Vagina (tissue), 2 donors: ENCODE data around the gene SLC46A3. TPM values are rescaled to one million over a fixed set of nuclear protein-coding genes. Genes with fewer than 3 reads are reported as not detected.

Experiments
- DNase-seq, 2 donors: peaks; one replicate each; pipeline ENCODE4 v3.0.0-alpha.2; 2017; ENCODE audit errors: extremely low spot score in 2 of 2
- H3K27ac ChIP-seq: fragments of 200-600 bp; sonication (generic); one replicate; pipeline ENCODE4 v1.5.1; 2019
- H3K27me3 ChIP-seq: fragments of 200-600 bp; sonication (generic); one replicate; pipeline ENCODE4 v1.5.1; 2019
- H3K36me3 ChIP-seq, 2 donors: fragments of 200-600 bp; sonication (generic); one replicate each; pipeline ENCODE4 v1.5.1; 2017 to 2019
- H3K4me1 ChIP-seq: fragments of 200-600 bp; sonication (generic); one replicate; pipeline ENCODE4 v1.5.1; 2019
- H3K4me3 ChIP-seq, 2 donors: fragments of 200-600 bp; sonication (generic); 1 replicate in 1 of 2; 2 replicates in 1 of 2; pipeline ENCODE4 v1.5.1; 2016 to 2019
- H3K9me3 ChIP-seq: fragments of 200-600 bp; sonication (generic); one replicate; pipeline ENCODE4 v1.5.1; 2019
- CTCF ChIP-seq, 3 experiments: fragments of 450-650 bp in 2 of 3; fragments of 200-600 bp in 1 of 3; sonication (generic) in 1 of 3; IDR thresholded peaks; one replicate each; pipeline ENCODE4 v1.5.1; 2017 to 2019; ENCODE audit warnings: antibody characterized with exemption in 3 of 3, mild to moderate bottlenecking in 2 of 3, moderate library complexity in 2 of 3
- POLR2A ChIP-seq, 2 donors: fragments of 450-650 bp; IDR thresholded peaks; one replicate each; pipeline ENCODE4 v1.6.1; 2017; ENCODE audit warnings: antibody characterized with exemption in 2 of 2, mild to moderate bottlenecking in 2 of 2, moderate library complexity in 2 of 2
- POLR2AphosphoS5 ChIP-seq, 2 donors: sonication (generic); formaldehyde crosslinking; IDR thresholded peaks; one replicate each; pipeline ENCODE4 v1.9.0; 2017; ENCODE audit warnings: antibody characterized with exemption in 2 of 2, mild to moderate bottlenecking in 2 of 2, low read depth in 1 of 2; ENCODE audit not compliant: insufficient read depth in 1 of 2
- intact Hi-C: fragments of 100-400 bp; cut with DNase I; formaldehyde crosslinking; loops from one replicate; pipeline ENCODE4 v1.15.1; 2023
- small RNA-seq: library from RNA; depleted of rRNA; stranded (forward); fragments of <200 nt; gene quantifications from one replicate; pipeline ENCODE3, GENCODE V24; 2016
- total RNA-seq: library from RNA; depleted of rRNA; stranded (reverse); fragments of >200 nt; gene quantifications from one replicate; pipeline ENCODE4 v1.2.3, GENCODE V29; 2016

SLC46A3 gene
- total RNA-seq, 1 donor from 2014 or later, result 5.2 TPM

GRCh38 chr13:28654276-28654675 is 64.5 kb downstream of the SLC46A3 start:
- Histone ChIP-seq H3K9me3 (no peaks in the 10 kb centered on the region), H3K4me1 (peaks cover 31% of the 10 kb centered on the region), H3K27ac (no peak overlapping the region), H3K36me3 (no peaks in the 10 kb centered on the region), H3K27me3 (no peaks in the 10 kb centered on the region), H3K4me3 (no peak overlapping the region)
- TF ChIP-seq POLR2AphosphoS5 (IDR thresholded peaks at IDR 0.05; ENCODE audit: insufficient read depth in 1 of 2, low read depth in 1 of 2), result no peak
- no peak for TF ChIP-seq CTCF (IDR thresholded peaks at IDR 0.05)
- no peak for TF ChIP-seq POLR2A (IDR thresholded peaks at IDR 0.05)
- intact Hi-C loops, result no loop called here
- DNase-seq, result no peak

- intact Hi-C loops, result no loop called here
- no peak for TF ChIP-seq POLR2AphosphoS5 (IDR thresholded peaks at IDR 0.05; ENCODE audit: insufficient read depth in 1 of 2, low read depth in 1 of 2)
- no peak for TF ChIP-seq CTCF (IDR thresholded peaks at IDR 0.05)
- no peak for TF ChIP-seq POLR2A (IDR thresholded peaks at IDR 0.05)
- no peak overlapping the region for H3K27ac ChIP-seq
Observed at GRCh38 chr13:28653111-28653510, 65.7 kb downstream of the SLC46A3 start.

DNA sequence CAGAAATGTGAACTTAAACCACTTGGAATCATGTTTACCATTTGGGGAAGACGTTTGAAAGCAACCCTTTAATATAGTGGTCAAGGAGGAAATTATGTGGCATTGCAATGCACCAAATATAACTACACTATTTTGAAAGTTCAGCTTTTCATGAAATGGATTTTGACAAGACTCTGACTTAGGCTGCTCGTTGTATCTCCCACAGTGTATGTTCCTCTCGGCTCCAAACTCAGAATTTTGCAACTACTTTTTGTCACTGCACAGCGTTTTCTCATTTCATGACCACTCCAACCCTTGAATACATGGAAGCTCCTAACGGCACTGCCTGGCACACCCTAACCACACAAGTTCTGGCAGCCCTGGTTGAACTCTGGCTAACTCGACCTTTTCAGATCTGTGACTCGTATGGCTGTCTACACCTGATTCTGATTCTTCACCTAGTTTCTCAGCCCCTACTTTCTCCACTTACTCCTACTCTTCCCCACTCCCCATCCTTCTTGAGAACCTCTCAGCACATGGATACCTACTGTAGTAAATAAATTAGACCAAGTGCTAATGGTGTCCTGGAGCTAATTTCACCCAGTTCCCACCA is 66.9 kb downstream of the SLC46A3 start:
- H3K9me3 ChIP-seq, result no peaks in the 10 kb centered on the region
- intact Hi-C loops, result no loop called here

More at GRCh38 chr13:28653111-28653510, 65.7 kb downstream of the SLC46A3 start:
- Histone ChIP-seq H3K4me3 (no peak overlapping the region), H3K27me3 (no peaks in the 10 kb centered on the region), H3K36me3 (no peaks in the 10 kb centered on the region), H3K9me3 (no peaks in the 10 kb centered on the region), H3K4me1 (peaks cover 28% of the 10 kb centered on the region)
- DNase-seq, result no peak

DNA sequence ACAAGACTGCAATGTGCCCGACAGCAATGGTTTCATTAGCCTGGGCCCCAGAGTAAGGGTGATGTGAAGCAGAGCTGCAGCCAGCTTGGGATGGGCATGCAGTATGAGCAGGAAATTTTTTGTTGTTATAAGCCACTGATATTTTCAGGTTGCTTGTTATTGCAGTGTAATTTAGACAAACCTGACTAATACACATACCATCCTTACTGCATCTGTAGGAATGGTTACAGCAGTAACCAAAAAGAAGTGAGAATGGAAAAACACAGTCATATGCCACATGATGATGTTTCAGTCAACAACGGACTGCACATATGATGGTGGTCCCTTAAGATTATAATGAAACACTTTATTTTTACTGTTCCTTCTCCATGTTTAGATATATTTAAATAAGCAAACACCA is 68.5 kb downstream of the SLC46A3 start:
- TF ChIP-seq CTCF (IDR thresholded peaks at IDR 0.05) (no peak), POLR2A (IDR thresholded peaks at IDR 0.05) (no peak), POLR2AphosphoS5 (IDR thresholded peaks at IDR 0.05; ENCODE audit: insufficient read depth in 1 of 2, low read depth in 1 of 2) (no peak)
- Histone ChIP-seq H3K4me1 (peaks cover under 1% of the 10 kb centered on the region), H3K4me3 (no peak overlapping the region), H3K27me3 (no peaks in the 10 kb centered on the region), H3K9me3 (no peaks in the 10 kb centered on the region), H3K36me3 (no peaks in the 10 kb centered on the region), H3K27ac (no peak overlapping the region)
- intact Hi-C loops, result no loop called here
- DNase-seq, result no peak

More for the DNA sequence above, 66.9 kb downstream of the SLC46A3 start:
- no peaks in the 10 kb centered on the region for H3K36me3 ChIP-seq
- H3K4me1 ChIP-seq, result peaks cover 16% of the 10 kb centered on the region
- DNase-seq, result no peak
- no peaks in the 10 kb centered on the region for H3K27me3 ChIP-seq
- no peak overlapping the region for H3K27ac ChIP-seq
- TF ChIP-seq CTCF (IDR thresholded peaks at IDR 0.05) (no peak), POLR2AphosphoS5 (IDR thresholded peaks at IDR 0.05; ENCODE audit: insufficient read depth in 1 of 2, low read depth in 1 of 2) (no peak), POLR2A (IDR thresholded peaks at IDR 0.05) (no peak)
- H3K4me3 ChIP-seq, result no peak overlapping the region

Small RNAs within 50 kb of the gene (small RNA-seq; reads per million reads assigned to genes)
- gene RNU6-53P, result not detected

Other genes with a start within 250 kb of the SLC46A3 start
- 18.9 TPM for gene FLT1, start 223.8 kb downstream of the SLC46A3 start, total RNA-seq
- gene POMP, start 59.8 kb downstream of the SLC46A3 start, total RNA-seq, result 23.8 TPM
- 0.74 TPM for gene MTUS2, start 101.4 kb upstream of the SLC46A3 start, total RNA-seq